ENCODE results near the gene LEPROT.

LEPROT gene

DNA sequence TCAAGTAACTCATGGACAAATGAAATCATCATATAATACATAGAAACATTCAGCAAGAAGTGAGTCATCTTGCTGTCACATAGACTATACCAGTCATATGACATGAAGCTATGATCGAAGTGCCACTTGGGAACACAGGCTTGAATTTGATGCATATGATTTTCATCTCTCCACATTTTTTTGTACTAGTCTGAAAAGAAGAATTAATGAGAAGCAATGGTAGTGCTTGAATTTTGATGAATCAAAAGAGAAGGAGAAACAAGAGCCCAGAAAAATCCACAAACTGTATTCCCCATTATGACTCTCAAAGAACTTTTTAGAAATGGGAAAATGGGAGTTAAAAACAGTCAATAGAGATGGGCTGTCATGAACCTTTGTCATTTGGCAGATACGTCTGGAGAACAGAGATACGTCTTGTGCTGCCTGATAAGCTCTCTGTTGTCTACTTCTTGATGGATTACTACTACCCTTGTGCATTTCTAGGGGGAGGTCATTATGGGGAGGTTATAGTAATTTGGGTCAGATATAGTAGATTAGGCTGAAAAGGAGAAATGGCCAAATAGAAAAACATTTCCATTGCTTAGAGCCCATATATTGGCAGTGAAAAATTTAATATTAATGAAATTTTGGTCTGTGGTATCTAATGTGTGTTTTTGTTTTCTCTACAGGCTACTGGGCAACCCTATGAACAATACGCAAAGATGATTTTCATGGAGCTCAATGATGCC, 8.0 kb upstream of the LEPROT start:
- DNase-seq (ENCODE audit: low spot score), result no peak

DNA sequence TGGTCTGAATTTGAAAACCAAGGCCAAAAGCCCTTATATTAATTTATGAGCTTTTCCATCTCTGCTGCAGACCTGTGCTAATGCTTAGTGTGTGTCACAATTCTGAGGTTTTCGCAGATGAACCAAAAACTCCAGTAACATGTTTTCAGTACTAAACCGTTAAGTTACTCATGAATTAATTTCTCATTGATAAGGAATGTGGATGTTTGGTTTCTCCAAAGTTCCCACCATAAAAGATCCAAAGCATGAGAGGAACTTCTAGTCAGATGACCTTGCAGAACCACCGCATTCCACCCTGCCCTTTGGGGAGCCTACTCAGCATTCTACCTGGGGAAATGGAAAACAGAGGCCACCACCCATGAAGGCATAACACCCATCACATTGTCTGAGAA, 7.5 kb upstream of the LEPROT start:
- no peak for DNase-seq (ENCODE audit: low spot score)

DNA sequence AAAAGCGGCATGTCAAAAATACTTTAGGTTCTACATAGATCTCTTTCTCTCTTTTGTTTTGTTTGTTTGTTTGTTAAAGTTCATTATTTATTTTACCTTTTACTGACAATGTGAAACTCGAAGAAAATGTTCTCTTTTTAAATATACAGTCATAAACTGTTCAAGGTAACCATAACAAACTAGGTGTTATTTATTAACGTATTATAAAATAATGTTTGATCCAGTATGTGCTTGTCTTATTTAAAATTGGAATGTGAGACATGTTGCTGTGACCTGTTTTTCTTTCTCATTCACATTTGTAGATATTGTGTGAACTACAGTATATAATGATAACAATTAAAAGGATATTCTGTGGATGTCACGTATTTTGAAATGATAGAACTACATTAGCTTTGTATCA, 5.9 kb upstream of the LEPROT start:
- DNase-seq (ENCODE audit: low spot score), result no peak

DNA sequence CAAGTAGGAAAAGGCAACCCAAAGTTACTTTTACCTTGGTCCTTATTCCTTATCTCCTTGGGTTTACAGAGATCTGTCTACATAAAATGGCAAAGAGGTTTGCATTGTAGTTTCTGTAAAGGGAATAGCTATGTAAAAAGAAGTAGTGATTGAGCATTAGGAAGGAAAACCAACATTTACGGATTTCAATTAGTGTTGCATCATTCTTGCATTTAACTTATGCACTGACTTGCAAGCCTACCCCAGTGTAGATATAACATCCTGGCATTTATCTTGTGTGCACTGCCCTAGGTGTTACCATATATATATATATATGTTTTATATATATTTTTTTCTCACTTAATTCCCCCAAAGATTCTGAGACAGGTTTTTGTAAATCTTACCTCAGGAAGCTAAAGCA, 3.7 kb upstream of the LEPROT start:
- DNase-seq (ENCODE audit: low spot score), result no peak

DNA sequence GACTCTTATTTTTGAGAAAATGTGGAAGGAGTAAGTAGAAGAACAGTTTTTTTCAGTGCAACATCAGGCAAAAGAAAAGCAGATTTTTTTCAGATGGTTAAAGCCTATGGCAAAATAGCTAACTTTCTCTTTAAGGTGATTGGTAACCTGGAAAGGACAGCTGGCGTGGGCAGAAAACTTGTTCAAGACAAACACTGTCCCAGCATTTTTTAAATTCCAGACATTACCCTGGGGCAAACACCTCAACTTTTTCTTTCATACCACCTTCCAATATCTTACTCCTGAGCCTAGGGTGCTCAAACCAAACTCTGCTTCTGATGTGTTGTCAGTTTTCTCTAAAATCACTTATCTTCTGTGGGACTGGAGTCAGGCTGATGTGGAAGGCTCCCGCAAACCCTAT, 2.7 kb upstream of the LEPROT start:
- DNase-seq (ENCODE audit: low spot score), result no peak

DNA sequence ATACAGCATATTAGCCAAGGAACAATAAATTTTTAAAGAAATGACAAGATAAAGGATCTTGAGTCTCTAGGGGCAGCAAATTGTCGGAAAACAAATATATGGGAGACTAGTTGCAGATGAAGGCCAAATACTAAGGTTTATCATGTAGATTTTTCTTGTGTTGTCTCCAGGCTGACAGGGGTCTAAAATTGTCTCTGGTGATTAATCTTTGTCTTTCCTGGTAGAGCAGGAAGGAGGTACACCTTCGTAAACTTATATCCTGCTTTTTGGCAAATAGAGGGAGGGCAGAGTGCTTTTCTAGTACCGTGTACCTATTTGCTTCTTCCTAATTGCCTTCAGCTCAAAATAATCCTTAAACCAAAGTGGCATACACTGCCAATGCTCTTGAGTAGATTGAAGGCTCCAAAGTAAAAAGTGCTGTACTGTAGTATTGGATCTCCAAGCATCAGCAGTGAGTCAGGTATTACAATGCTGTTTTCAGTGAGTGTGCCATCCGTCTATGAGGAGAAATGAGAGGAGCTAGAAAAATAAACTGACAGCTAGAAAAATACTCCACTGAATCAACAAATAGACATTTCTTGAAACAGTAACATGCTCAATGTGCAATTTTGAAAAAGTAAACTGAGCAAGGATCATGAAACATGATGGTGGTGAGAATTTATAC, 1.8 kb upstream of the LEPROT start:
- DNase-seq (ENCODE audit: low spot score), result no peak

DNA sequence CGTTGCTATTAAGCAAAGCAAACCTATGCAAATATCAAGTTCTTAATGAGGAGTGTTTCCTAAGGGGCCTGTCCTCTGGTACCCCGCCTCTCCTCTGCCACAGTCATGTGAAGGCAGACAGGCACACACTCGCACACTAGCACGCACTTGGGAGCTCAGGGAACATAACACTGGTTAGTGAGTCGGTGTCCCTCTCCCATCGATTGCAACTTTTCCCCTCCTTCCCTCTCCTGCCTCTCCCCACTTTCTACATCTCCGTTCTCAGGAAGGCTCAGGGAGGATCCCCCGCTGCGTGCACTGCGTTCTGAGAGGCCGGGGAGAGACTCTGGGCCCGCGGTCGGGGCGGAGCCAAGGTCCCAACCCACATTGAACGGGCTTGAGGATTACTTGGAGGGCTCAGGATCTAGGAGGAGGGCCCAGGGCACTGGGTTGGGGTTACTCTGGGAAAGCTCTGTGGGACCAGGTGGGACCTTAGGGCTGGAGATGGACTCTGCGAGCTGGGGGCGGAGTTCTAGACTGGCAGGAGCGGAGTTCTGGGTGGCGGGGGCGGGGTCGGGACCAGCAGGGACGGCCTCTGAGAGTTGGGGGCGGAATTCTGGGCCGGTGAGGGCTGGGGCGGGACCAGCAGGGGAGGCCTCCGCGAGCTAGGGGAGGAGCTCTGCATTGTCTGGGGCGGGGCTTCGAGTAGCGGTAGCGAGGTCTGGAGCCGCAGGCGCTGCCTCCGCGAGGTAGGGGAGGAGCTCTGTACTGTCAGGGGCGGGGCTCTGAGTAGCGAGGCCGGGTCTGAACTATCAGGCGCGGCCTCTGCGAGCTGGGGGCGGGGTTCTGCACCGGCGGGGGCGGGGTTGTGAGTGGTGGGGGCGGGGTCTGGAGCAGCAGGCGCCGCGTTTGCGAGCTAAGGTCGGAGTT, 533 bp upstream of the LEPROT start:
- peak; percentile 95 for DNase-seq (ENCODE audit: low spot score)

DNA sequence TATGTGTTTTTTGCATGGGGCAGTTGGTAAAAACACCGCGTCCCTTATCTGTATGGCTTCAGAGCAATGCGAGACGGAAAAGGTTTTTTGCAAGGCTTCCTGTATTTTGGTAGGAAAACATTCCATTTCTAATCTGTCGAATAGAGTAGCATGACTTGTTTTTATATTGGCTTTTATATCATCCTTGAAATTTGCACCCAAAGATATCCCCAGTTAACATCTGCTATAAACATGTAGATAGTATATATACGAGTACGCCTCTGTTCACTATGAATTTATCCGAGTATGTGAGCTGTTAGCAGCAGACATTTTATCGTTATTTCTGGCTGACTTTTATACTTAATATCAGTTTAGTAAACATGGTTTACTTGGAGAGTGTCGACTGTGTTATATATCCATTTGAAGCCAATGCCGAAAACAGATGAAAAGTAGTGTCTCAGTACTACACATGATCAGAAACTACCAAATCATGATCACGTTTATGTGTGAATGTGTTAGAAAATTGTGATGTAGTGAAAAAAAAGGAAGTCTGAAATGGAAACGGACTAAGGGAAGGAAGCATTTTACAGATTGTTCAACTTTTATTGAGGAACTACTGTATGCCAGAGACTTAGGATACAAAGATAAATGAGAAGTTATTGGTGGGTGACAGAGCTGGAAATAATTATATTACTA, 1.0 kb downstream of the LEPROT start:
- peak; percentile 54 for DNase-seq (ENCODE audit: low spot score)

DNA sequence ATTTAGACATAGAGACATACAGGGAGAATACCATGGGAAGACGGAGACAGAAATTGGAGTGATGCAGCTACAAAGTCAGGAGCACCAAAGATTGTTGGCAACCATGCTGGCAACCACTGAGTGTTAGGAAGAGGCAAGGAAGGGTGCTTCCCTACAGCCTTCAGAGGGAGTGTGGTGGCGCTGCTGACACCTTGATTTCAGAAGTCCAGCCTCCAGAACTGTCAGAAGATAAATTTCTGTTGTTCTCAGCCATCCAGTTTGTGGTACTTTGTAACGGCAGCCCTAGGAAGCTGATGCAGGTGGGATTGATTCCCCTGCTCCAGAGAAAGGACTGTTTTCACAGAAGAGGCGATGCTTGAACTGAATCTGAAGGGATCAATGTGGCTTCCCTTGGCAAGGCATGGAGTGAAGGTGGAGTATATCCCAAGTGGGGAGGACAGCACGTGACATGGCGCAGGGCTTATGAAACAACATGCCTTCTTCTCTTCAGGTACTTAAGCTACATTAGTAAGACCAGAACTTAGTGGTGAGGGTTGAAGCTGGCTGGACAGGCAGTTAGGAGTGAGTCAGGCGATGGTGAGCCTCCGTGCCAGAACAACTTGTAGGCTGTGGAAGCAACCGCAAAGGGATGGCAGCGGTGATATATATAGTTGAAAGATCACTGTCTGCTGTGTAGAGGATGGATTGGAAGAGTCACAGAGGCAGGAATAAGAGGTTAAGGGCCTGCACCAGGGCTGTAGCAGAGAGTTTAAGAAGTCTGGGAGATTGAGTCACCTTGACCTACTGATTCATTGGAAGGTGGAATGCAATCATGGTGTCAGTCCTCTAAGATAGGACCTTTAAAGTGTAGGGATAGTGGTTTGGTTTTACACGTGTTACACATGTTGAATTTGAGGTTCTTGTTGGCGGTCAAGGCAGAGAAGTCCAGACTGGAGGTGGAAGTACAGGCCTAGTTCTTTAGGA, 2.1 kb downstream of the LEPROT start:
- DNase-seq (ENCODE audit: low spot score), result peak; percentile 59

DNA sequence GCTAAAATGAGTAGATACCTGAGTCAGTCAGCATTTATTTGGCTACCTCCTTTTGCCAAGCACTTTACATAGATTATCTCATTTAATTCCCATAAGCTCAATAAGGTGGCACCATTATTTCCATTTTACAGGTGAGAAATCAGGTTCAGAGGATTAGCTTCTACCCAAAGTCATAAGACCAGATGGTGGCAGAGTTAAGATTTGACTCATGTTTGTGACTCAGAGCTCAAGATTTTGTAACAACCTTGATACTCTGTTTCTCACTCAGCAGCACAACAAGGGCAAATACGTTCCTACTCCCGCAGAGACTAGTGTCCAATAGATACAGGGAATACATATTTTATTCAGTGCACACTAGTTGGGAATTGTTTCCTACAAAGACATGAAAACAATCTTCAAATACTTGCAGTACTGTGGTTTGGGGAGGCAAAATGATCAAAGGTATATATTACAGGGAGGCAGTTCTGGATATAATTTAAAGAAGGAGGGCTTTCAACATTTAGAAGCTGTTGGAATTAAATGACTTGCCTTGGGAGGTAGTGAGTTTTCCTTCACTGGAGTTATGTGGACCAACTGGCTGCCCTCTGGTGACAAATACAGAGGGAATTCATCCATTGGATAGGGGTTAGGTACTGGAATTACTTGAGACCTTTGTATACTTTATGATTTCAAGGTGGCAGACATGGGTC, 3.6 kb downstream of the LEPROT start:
- no peak for DNase-seq (ENCODE audit: low spot score)

DNA sequence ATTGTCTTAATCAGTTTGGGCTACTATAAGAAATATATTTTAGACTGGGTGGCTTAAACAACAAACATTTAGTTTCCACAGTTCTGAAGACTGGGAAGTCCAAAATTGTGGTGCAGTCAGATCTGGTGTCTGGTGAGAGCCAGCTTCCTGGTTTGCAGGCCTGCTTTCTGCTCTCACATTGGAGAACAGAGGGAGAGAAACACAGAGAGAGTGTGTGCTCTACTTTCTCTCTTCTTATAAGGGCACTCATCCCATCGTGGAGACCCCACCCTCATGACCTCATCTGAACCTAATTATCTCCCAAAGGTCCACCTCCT, 4.1 kb downstream of the LEPROT start:
- DNase-seq (ENCODE audit: low spot score), result no peak

DNA sequence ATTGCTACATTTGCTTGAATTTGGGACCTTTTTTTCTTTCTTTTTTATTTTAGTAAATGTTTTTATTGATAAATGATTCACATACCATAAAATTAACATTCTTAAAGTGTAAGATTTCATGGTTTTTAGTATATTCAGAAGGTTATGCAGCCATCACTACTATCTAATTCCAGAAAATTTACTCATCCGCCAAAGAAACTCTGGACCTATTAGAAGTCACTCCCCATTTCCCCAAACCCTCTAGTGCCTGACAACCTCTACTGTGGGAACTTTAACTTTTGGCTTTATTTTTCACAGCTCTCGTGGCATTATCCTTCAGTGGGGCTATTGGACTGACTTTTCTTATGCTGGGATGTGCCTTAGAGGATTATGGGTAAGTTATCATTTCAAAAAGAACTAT, 4.5 kb downstream of the LEPROT start:
- no peak for DNase-seq (ENCODE audit: low spot score)

DNA sequence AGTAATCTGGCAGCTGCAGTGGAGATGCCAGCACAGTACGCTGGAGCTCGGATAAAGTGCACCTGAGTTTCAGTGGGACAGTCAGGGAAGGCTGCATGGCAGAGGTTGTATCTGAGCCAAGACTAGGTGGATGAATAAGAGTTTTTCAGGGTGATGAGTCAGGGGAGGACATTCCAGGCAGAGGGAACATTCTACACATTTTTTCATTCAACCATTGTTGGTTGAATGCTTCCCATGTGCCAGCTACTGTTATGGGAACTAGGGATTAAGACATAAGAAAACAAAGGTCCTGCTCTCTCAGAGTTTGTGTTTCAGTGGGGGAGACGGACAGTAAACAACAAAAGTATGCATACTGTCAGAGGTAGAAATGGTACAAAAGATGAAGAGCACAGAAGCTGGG, 5.2 kb downstream of the LEPROT start:
- no peak for DNase-seq (ENCODE audit: low spot score)

DNA sequence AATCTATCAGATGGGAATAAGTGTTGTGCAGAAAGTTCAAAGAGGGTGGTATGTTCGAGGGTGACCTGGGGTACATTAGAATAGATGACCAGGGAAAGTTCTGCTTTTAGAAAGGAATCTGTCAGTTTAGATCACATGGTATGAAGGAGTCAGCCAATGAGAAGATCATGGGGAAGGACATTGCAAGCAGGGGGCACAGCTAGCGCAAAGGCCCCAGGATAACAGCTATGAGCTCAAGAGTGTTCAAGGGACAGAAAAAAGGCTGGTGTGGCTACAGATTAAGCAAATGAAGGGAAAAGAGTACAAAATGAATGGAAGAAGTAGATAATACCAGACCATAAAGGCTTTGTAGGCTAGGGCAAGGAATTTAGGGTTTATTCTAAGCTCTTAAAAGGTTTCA, 8.6 kb downstream of the LEPROT start:
- DNase-seq (ENCODE audit: low spot score), result no peak

DNA sequence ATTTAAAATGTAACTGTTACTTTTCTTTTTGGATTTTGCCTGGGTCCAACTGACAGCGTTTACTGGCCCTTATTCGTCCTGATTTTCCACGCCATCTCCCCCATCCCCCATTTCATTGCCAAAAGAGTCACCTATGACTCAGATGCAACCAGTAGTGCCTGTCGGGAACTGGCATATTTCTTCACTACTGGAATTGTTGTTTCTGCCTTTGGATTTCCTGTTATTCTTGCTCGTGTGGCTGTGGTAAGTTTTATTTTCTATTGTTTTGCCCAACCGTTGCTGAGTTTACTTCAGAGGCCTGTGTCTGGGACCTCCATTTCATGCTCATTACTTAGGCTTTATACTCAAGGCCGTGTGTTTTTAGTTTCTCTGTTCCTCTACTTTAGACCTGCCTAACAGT, 9.3 kb downstream of the LEPROT start:
- DNase-seq (ENCODE audit: low spot score), result no peak

DNA sequence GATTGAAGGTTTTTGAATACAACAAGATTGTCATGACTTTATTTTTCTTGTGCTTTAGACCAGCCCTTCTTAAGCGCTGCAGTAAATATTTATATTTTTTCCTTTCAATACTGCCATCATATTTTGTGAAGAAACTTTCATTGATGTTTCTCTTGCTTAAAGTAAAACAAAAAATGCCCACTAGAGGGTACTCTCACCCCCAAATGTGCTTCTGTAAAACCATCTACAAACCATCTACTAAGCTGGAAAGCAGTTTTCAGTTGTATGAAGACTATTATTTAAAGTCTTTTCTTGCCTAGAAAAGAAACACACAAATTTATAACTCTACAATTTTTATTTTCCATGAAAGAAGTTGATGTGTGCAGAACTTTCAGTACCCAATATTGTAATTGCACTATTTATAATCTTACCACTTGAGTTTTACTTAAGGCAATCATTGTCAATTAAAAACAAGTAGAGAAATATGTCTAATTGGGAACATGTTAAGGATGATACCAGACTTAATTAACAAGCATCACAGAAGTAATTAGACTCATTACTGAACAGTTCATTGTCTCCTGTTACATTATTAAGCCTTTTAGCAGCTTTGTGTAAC, 10.7 kb downstream of the LEPROT start:
- DNase-seq (ENCODE audit: low spot score), result peak; percentile 54

DNA sequence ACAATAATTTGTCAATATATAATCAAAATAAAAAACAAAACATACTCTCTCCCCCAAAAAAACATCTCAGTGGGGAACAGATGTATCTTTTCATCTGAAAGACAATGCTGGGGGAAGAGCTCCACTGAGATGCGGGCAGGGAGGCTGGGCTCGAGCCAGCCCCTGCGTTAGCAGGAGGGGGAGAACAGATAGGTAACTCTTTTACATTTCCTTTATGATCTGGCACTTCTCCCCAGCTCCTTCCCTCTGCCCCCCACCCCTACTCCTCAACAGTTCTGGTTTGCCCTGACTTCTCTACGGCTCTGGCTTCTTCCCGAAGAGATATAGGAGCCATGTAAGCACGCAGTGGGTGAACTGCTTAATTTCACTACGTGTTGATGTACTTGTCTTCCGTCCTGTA, 12.4 kb downstream of the LEPROT start:
- DNase-seq (ENCODE audit: low spot score), result no peak

DNA sequence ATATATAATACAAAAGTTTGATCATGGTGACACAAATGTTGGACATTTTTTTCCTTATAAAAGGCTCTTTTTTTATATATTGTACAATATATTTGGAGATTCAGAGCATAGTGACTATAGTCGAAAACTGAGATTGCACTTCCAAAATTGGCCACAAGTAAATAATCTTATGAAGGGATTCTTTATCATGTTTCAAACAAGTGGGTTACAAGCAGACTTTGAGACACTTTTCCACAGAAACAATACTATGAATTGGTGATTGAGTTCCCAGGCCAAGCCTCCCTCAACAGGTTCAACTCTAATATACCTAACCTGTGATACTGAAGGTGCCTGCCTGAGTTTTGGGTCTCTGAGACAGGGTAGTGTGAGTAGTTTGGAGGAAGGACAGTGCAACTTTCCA, 13.8 kb downstream of the LEPROT start:
- no peak for DNase-seq (ENCODE audit: low spot score)

DNA sequence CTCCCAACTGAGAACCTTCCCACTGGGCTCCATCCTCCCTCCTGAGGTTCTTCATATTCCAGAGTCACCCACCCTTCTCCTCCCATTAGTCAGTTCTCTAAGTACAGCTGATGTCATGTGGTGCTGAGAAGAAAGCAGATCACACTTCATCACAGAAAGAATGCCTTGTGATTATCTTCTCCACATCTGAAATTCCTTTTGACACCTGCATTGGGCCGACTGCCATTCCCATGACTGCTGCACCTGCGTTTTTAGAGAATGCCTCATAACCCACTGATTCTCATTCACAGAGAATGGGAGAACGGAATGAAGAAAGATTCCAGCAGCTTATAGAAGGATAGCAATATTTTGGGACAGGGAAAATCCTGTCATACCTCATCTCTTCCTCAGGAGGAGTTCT, 14.3 kb downstream of the LEPROT start:
- DNase-seq (ENCODE audit: low spot score), result no peak

DNA sequence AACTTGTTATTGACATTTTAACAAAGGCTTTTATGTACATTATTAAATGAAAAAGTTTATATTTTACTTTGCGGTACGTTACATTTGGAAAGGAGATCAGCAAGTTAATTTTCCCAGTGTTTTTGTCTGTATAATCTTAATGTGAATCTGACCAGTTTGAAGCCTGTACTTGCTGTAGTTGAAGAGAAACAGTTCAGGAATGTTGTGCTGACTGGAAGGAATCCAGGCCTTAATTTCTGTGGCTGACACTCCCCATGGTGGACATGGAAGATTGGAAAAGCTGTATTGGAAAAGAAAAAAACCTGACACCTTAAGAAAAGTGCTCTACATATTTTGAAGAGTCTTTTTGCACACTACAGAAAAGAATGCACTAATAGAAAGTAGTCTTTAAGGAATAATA, 15.5 kb downstream of the LEPROT start:
- no peak for DNase-seq (ENCODE audit: low spot score)

Measured in cerebellar cortex (tissue), 1 donor.